NCI-H446 treated with DMSO at 0.1 percent for 48 hours (cell line): ENCODE measurements around the gene LSR.
"Not testable (repeated sequence)": the region's sequence is repeated elsewhere in the genome, so short reads cannot be mapped to it uniquely, and the experiment has no call there.

Source experiments
- DNase-seq: peaks from one replicate; lab custom pipeline; 2025; lab: John Stamatoyannopoulos, UW

The LSR gene

GRCh38 chr19:35267818-35268535 lies 19.2 kb downstream of the LSR start:
- DNase-seq, result peak; percentile 28

DNA sequence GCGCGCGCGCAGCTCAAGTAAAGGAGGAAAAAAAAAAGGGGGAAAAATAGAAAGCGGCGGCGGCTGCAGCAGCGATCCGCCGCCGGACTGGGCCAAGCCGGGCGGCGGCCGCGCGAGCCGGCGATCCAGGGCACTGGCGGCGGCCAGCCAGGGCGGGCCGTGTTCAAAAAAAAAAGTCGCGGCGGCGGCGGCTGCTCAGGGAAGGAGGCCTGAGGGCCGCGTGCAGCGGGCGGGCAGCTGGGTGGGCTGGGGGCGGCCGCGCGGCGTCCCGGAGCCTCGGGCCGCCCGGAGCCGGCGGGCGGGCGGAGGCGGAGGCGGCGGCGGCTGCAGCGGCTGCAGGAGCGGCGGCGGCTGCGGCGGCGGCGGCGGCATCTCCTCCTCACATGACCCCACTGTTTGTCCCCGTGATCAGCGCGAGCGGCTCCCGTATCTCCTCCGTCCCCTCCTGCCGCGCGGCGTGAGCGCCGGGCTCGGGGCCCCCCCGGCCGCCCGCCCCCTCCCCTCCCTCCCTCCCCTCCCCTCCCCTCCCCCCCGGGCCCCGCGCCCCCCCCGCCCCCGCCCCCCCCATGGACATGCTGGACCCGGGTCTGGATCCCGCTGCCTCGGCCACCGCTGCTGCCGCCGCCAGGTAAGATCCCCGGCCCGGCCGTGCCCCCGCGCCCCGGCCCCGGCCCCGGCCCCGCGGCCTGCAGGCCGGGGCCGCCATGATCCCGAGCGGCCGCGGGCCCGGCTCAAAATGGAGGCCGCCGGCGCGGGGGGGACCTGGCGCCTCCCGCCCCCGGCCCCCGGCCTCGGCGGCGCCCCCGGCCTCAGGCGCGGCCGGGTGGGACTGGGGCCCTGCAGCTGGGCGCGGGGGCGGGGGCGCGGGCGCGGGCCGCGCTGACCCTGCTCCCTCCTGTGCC lies 20.0 kb downstream of the LSR start, which contains the start of gene USF2:
USF2 (plus strand) TSS at position 427 of the 902 bp plus-strand sequence; CDS start at position 567, 140 bp downstream.
- peak; percentile 27 for DNase-seq

GRCh38 chr19:35269438-35270117 lies 20.8 kb downstream of the LSR start:
- DNase-seq, result peak; percentile 23

GRCh38 chr19:35270381-35270811 lies 21.6 kb downstream of the LSR start:
- no peak for DNase-seq

DNA sequence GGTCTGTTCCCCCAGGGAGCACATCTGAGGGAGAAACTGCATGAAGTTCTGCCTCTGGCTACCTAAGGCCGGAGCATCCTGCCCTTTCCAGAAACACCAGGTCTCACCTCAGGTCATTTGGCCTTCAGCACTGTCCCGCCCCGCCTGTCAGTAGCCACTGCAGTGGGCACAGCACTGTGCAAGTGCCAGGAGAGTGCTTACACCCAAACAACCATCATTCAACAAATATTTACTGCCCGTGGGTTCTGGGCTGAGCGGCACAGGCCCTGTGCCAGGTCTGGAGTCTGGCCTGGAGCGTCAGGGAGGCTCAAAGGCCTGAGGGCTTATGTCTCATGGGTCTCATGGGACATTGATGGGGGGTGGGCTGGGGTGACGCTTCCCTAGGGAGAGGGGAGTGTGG lies 22.7 kb downstream of the LSR start:
- no peak for DNase-seq

- DNase-seq, result no peak
Observed at GRCh38 chr19:35272122-35272719, 23.4 kb downstream of the LSR start.

GRCh38 chr19:35272954-35273649 lies 24.3 kb downstream of the LSR start:
- DNase-seq, result no peak

GRCh38 chr19:35273686-35274259 lies 25.0 kb downstream of the LSR start:
- no peak for DNase-seq

DNA sequence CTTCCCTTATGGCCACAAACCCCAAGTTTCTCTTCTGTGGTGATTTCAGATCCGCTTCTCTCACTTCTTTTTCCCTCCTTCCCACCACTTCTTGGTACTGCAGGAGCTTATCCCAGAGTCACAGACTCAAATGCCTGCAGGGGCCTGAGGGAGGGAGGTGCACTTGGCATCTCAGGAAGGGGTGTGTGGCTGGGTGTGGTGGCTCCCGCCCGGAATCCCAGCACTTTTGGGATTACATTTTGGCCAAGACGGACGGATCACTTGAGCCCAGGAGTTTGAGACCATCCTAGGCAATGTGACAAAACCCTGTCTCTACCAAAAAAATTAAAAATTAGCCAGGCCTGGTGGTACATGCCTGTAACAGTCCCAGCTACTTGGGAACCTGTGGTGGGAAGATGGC lies 25.5 kb downstream of the LSR start:
- DNase-seq, result no peak

GRCh38 chr19:35276706-35277281 lies 28.0 kb downstream of the LSR start:
- DNase-seq, result no peak

DNA sequence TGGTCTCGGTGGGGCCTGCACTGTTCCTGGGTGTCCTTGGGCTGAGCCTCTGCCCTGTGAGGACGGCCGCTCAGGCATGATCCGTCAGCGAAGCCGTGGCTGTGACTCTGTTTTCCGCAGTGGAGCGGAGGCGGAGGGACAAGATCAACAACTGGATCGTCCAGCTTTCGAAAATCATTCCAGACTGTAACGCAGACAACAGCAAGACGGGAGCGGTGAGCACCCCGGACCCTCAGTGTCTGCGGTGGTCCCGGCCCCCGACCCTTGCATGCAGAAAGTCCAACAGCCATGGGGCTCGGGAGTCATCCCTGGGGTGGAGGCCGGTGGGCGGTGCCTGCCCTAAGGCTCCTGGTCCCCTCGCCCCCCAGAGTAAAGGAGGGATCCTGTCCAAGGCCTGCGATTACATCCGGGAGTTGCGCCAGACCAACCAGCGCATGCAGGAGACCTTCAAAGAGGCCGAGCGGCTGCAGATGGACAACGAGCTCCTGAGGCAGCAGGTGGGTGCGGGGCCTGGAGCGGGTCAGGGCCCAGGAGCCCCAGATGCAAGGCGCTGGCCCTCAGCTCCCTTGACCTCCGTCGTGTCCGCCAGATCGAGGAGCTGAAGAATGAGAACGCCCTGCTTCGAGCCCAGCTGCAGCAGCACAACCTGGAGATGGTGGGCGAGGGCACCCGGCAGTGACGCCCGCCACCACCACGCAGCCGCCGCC lies 29.9 kb downstream of the LSR start:
- DNase-seq, result no peak

DNA sequence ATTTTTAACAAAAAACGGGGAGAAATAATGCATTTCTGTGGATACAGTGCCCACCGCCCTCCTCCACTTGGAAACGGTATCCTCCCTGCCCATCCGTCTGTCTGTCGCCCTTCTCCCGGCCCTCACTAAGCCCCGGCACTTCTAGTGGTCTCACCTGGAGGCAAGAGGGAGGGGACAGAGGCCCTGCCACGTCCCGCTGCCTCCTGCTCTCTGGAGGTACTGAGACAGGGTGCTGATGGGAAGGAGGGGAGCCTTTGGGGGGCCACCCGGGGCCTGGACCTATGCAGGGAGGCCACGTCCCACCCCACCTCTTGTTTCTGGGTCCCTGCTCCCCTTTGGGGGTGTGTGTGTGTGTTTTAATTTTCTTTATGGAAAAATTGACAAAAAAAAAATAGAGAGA lies 30.6 kb downstream of the LSR start:
- no peak for DNase-seq

DNA sequence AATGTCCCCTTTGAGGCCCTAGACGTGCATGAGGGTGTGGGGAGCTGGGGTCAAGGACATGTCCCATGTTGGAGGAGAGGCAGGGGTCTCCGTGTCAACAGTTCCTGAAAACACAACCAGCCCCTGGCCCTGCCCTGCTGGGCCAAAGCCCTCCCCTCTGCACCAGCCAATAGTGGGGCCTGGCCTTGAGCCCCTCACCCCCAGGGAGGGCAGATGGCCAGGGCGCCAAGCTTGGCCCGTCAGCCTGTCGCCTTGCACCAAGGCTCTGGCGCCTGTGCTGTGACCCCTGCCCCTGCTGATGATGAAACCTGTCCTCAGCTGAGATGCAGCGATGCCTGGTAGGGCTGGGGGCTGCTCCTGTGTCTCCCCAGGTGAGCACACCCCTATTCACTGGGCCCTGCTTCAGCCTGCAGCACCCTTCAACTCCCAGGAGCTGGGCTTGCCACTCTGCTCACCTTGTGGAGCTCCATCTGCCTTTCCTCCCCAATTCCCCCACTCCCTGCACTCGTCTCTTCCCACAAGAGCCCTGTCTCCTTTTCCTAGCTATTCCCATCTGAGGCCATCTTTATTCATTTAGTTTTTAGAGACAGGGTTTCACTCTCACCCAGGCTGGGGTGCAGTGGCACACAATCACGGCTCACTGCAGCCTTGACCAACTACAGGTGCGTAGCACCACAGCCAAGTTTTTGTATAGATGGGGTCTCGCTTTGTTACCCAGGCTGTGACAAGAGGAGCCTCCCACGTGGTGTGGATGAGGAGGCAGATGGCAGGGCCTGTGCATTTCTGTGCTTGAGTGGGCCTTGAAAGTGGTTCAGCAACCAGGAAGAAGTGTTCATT lies 31.4 kb downstream of the LSR start:
- no peak for DNase-seq

GRCh38 chr19:35281303-35281702 lies 32.5 kb downstream of the LSR start:
- DNase-seq, result no peak

- DNase-seq, result no peak
Observed at GRCh38 chr19:35284153-35285094, 35.6 kb downstream of the LSR start.

DNA sequence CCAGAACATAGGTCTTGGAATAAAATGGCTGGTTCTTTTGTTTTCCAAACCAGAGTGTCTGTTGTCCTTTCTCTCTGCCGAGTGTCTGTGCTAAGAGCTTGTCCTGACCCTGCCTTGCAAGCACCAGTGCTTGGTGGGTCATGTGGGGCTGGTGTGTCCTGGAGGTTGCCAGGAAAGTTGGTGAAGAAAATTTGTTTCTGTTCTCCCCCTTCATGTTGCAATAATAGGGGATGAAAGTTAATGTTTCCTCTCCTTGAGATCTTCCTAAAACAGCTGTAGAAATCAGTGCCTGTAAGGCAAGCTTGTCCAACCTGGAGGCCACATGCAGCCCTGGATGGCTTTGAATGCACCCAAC lies 36.3 kb downstream of the LSR start:
- DNase-seq, result no peak

- DNase-seq, result not testable (repeated sequence)
Observed at GRCh38 chr19:35285465-35285864, 36.7 kb downstream of the LSR start.

DNA sequence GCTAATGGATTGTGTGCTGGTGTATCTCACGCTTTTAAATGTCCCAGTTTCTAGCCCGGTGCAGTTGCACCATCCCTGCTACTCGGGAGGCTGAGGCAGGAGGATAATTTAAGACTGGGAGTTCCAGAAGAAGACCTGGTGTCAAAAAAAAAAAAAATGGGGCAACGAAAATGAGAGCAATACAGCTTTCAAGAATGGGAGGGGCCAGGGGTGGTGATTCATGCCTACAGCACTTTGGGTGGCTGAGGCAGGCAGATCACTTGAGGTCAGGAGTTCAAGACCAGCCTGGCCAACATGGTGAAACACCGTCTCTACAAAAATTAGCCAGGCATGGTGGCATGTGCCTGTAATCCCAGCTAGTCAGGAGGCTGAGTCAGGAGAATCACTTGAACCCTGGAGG lies 37.3 kb downstream of the LSR start:
- DNase-seq, result not testable (repeated sequence)
